Skeletal muscle tissue (tissue), 4 donors: ENCODE measurements around the gene GTSE1. TPM values are rescaled to one million over a fixed set of nuclear protein-coding genes. Genes with fewer than 3 reads are reported as not detected.

Experiments used
- H3K27ac ChIP-seq: one replicate; pipeline ENCODE4 v1.7.0; 2013; ENCODE audit warnings: mild to moderate bottlenecking, low read depth, low read length, inconsistent platforms
- H3K27me3 ChIP-seq, 3 donors: one replicate each; pipeline ENCODE4 v1.7.0; 2013; ENCODE audit warnings: low read length in 3 of 3; ENCODE audit not compliant: control insufficient read depth in 3 of 3, insufficient read depth in 3 of 3
- H3K36me3 ChIP-seq, 3 donors: one replicate each; pipeline ENCODE4 v1.7.0; 2013; ENCODE audit warnings: low read length in 3 of 3; ENCODE audit not compliant: control insufficient read depth in 3 of 3, insufficient read depth in 3 of 3
- H3K4me1 ChIP-seq, 3 donors: one replicate each; pipeline ENCODE4 v1.7.0; 2013; ENCODE audit warnings: low read length in 3 of 3, mild to moderate bottlenecking in 3 of 3; ENCODE audit not compliant: control insufficient read depth in 3 of 3, insufficient read depth in 3 of 3
- H3K4me3 ChIP-seq, 3 donors: one replicate each; pipeline ENCODE4 v1.7.0; 2013; ENCODE audit warnings: low read length in 3 of 3
- H3K9ac ChIP-seq, 3 donors: one replicate each; pipeline ENCODE4 v1.7.0; 2013; ENCODE audit warnings: low read length in 3 of 3, mild to moderate bottlenecking in 3 of 3, moderate library complexity in 2 of 3, low read depth in 1 of 3
- H3K9me3 ChIP-seq, 3 donors: one replicate each; pipeline ENCODE4 v1.7.0; 2013; ENCODE audit warnings: low read length in 3 of 3; ENCODE audit not compliant: control insufficient read depth in 3 of 3
- total RNA-seq: library from RNA; depleted of rRNA; stranded (reverse); fragments of >200 nt; gene quantifications from one replicate; pipeline ENCODE4 v1.2.3, GENCODE V29; 2014
- donor health status: Osteomylitis.

Gene GTSE1
- total RNA-seq, 1 donor from 2014 or later = 3.1 TPM

GRCh38 chr22:46362934-46363515 is 66.4 kb downstream of the GTSE1 start:
- Histone ChIP-seq H3K4me1 (no peaks in the 10 kb centered on the region), H3K27me3 (peaks cover 16 to 51% (median 43%) of the 10 kb centered on the region in 3 donors), H3K9ac (no peak overlapping the region), H3K9me3 (no peaks in the 10 kb centered on the region), H3K4me3 (no peak overlapping the region), H3K36me3 (peaks cover 0 to 6% (median 0%) of the 10 kb centered on the region in 3 donors), H3K27ac (no peak overlapping the region)

DNA sequence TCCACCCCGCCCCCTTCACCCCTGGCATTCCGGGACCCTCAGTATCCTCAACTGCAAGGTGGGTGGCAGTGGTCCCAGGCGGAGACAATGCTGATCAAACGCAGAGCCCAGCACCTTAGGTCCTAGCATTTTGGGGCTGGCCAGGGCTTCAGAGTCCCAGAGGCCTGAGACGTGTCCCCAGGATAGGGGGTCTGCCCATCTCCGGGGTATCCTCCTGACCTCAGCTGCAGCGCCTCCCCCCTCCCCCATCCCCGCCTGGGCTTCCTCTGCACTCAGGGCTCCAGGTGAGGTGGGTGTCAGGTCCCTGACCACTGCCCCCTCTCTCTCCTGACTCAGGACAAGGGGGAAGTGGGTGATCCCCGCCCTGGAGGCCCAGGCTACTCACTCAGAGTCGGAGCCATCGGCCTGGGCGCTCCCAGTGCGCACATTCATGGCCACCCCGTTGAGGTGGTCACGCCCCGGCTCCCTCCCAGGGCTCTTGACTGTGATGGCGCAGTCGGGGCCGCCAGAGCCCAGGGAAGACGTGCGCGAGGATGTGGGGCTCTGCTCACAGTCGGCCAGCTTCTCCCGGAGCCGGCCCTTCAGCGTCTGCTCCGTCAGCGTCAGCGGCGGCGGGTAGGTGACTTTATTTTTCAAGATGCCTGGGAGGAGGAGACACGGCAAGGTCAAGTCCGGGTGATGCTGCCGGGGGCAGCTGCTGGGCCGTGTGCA is 67.1 kb downstream of the GTSE1 start:
- Histone ChIP-seq H3K36me3 (peaks cover 0 to 2% (median 0%) of the 10 kb centered on the region in 3 donors), H3K27ac (no peak overlapping the region), H3K4me1 (no peaks in the 10 kb centered on the region), H3K4me3 (no peak overlapping the region), H3K9ac (no peak overlapping the region), H3K9me3 (no peaks in the 10 kb centered on the region), H3K27me3 (peaks cover 16 to 52% (median 43%) of the 10 kb centered on the region in 3 donors)

DNA sequence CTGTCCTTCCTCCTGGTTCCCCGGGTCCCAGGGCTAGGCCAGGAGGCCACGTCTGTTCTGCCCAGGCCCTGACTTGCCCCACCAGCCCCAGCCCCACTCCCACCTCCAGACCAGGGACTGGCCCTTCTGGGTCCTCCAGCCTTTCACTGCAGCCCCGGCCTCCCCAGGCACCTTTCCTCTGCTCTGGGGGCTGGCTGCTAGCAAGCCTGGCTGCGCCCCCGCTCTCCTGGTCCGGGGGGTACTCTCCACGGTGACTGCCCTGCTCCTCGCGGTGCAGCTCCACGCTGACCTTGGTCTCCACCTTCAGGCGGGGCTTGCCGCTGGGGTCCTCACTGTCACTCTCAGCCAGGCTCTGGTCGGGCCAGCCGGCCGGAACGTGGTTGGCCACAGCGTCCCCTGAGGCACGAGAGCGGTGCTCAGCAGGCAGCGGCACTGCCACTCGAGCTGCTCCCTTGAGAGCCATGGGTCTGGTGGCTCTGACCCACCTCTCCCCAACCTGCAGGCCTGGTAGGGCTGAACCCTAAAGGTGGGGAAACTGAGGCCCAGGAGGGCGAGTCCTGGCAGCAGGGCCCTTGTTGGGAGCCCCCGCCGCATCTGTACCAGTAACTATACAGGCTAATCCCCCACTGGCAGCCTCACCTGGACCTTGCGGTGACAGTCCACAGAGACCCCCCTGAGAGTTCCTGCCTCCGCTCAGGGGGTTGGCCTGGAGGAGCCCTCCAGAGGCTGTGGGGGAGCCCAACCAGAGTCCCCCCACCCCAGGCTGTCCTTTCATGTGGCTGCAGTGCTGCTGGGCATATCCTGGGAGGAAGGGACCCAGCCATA is 67.9 kb downstream of the GTSE1 start:
- Histone ChIP-seq H3K4me3 (no peak overlapping the region), H3K4me1 (no peaks in the 10 kb centered on the region), H3K27me3 (peaks cover 16 to 52% (median 45%) of the 10 kb centered on the region in 3 donors)

GRCh38 chr22:46365166-46365624 is 68.5 kb downstream of the GTSE1 start:
- H3K27ac ChIP-seq = no peak overlapping the region
- H3K9ac ChIP-seq = no peak overlapping the region
- H3K36me3 ChIP-seq = no peaks in the 10 kb centered on the region
- no peaks in the 10 kb centered on the region for H3K9me3 ChIP-seq
- peaks cover 16 to 56% (median 47%) of the 10 kb centered on the region in 3 donors for H3K27me3 ChIP-seq
- H3K4me1 ChIP-seq = no peaks in the 10 kb centered on the region
- H3K4me3 ChIP-seq = no peak overlapping the region

More for the DNA sequence above, 67.9 kb downstream of the GTSE1 start:
- Histone ChIP-seq H3K9me3 (no peaks in the 10 kb centered on the region), H3K36me3 (no peaks in the 10 kb centered on the region), H3K27ac (no peak overlapping the region), H3K9ac (no peak overlapping the region)

GRCh38 chr22:46366327-46366731 is 69.7 kb downstream of the GTSE1 start:
- H3K4me1 ChIP-seq = no peaks in the 10 kb centered on the region
- peaks cover 16 to 56% (median 47%) of the 10 kb centered on the region in 3 donors for H3K27me3 ChIP-seq
- H3K4me3 ChIP-seq = no peak overlapping the region
- no peak overlapping the region for H3K27ac ChIP-seq
- H3K9me3 ChIP-seq = no peaks in the 10 kb centered on the region
- no peak overlapping the region for H3K9ac ChIP-seq
- H3K36me3 ChIP-seq = no peaks in the 10 kb centered on the region

DNA sequence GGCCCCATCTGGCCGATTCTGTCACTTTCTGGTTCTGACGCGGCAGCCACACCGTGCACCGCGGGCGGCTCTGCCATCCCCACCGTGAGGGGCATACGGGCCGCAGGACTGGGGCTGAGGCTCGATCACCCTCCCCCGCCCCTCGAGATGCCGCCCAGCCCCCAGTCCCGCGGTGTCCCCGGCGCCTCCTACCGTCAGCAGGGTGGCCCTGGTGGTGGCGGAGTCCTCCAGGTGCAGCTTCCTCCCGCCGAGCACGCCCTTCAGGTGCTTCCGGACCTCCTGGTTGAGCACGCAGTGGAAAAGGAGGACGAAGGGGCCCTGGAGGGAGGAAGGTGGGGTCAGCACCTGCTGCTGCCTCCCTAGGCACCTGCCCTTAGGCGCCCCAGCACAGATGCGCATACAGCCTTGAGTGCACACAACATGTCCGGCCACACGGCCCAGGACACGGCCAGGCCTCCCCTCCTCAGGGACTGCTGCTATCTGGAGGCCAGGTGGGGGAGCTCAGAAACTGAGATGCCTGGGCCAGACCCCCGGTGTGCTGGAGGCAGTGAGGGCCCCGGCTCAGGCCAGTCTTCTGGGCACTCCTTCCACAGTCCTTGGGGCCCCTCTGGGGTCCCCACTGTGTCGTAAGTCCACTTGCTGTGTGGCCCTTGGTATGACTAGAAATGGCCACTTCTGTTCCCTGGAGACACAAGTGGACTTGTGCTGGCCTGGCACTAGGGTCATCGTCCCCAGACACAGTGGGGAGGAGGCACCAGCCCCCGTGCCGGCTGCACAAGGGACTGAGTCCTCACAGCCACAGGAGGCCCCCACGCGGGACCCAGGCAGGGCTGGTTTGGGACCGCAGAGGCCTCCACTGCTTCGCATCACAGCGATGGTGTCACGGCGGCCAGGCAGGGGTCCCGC is 70.4 kb downstream of the GTSE1 start:
- H3K27ac ChIP-seq = no peak overlapping the region
- no peaks in the 10 kb centered on the region for H3K36me3 ChIP-seq
- H3K9me3 ChIP-seq = no peaks in the 10 kb centered on the region
- no peaks in the 10 kb centered on the region for H3K4me1 ChIP-seq
- no peak overlapping the region for H3K9ac ChIP-seq
- H3K27me3 ChIP-seq = peaks cover 16 to 55% (median 44%) of the 10 kb centered on the region in 3 donors
- H3K4me3 ChIP-seq = no peak overlapping the region

GRCh38 chr22:46367707-46368191 is 71.1 kb downstream of the GTSE1 start:
- no peaks in the 10 kb centered on the region for H3K9me3 ChIP-seq
- H3K27ac ChIP-seq = no peak overlapping the region
- no peak overlapping the region for H3K4me3 ChIP-seq
- H3K4me1 ChIP-seq = no peaks in the 10 kb centered on the region
- H3K27me3 ChIP-seq = peaks cover 12 to 52% (median 39%) of the 10 kb centered on the region in 3 donors
- no peak overlapping the region for H3K9ac ChIP-seq
- H3K36me3 ChIP-seq = no peaks in the 10 kb centered on the region

DNA sequence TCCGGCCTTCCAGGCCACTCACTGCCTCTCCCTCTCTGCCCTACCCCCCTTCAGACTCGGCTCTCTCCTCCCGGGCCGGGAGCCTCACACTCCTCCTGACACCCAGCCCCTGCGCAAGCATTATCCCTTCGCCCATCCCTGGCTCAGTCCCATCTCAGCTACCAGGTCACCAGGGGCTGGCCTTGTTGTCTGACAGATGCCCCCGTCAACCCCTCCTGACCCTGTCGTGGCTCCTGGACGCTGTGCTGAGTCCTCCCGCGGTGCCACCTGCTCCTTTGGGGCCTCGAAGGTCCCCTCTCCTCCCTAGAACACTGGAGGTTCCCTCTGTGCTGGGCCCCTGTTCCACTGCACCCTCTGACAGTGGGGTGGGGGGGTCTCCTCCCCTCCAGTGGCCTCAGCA is 71.8 kb downstream of the GTSE1 start:
- no peak overlapping the region for H3K9ac ChIP-seq
- H3K27ac ChIP-seq = no peak overlapping the region
- H3K27me3 ChIP-seq = peaks cover 7 to 49% (median 34%) of the 10 kb centered on the region in 3 donors
- no peaks in the 10 kb centered on the region for H3K4me1 ChIP-seq
- H3K36me3 ChIP-seq = no peaks in the 10 kb centered on the region
- H3K9me3 ChIP-seq = no peaks in the 10 kb centered on the region
- no peak overlapping the region for H3K4me3 ChIP-seq
